WTC11 (cell line): Measurements from ENCODE around the gene RANBP6.

Experiments used
- ATF6 ChIP-seq: sonication (generic); formaldehyde crosslinking; IDR thresholded peaks from 2 replicates; pipeline ENCODE4 v1.8.1; 2023; ENCODE audit warnings: mild to moderate bottlenecking, missing genetic modification reagents
- CREB1 ChIP-seq: sonication (generic); formaldehyde crosslinking; IDR thresholded peaks from 2 replicates; pipeline ENCODE4 v1.8.0; 2023; ENCODE audit warnings: mild to moderate bottlenecking, missing genetic modification reagents
- CTCF ChIP-seq: fragments of 200-600 bp; IDR thresholded peaks from 2 replicates; pipeline ENCODE4 v1.8.0; 2022; ENCODE audit warnings: antibody characterized with exemption
- JUN ChIP-seq: sonication (generic); formaldehyde crosslinking; IDR thresholded peaks from 2 replicates; pipeline ENCODE4 v1.8.0; 2023; ENCODE audit warnings: mild to moderate bottlenecking, missing genetic modification reagents
- TEAD4 ChIP-seq: sonication (generic); formaldehyde crosslinking; IDR thresholded peaks from 2 replicates; pipeline ENCODE4 v1.8.0; 2022; ENCODE audit warnings: mild to moderate bottlenecking, missing genetic modification reagents
- ZNF671 ChIP-seq: fragments of 250-450 bp; sonication (Bioruptor Pico); IDR thresholded peaks from 2 replicates; pipeline ENCODE4 v1.8.0; 2021; ENCODE audit warnings: mild to moderate bottlenecking
- TF ChIP-seq, protein P1 (sequence below): sonication (generic); formaldehyde crosslinking; IDR thresholded peaks from 2 replicates; pipeline ENCODE4 v1.8.1; 2023; ENCODE audit warnings: mild to moderate bottlenecking, missing genetic modification reagents, moderate library complexity
- TF ChIP-seq, protein P2 (sequence below): sonication (generic); formaldehyde crosslinking; conservative IDR thresholded peaks from 2 replicates; pipeline ENCODE4 v1.8.1; 2022; ENCODE audit warnings: mild to moderate bottlenecking, missing genetic modification reagents
- TF ChIP-seq, protein P3 (sequence below): sonication (generic); formaldehyde crosslinking; IDR thresholded peaks from 2 replicates; pipeline ENCODE4 v1.8.1; 2023; ENCODE audit warnings: mild to moderate bottlenecking, missing genetic modification reagents

DNA sequence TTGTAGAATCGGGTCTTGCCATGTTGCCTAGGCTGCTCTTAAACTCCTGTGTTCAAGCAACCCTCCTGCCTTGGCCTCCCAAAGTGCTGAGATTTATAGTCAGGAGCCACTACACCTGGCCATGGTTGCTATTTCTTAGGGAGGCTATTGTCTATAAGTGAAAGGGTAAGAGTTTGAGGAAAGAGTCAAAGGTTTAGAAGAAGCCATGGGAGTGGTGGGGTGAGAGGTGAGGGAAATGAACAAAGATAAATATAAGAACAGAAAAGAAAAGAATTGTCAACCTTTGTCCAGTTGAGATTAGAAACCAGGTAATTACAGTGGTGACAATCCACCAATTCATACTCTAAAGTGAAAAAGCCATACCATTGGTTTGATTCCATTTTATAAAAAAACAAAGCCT is 32.6 kb upstream of the RANBP6 start:
- no peak for TF ChIP-seq ZNF671 (CRISPR knock-in tag)
- TF ChIP-seq JUN (CRISPR knock-in tag), result no peak
- no peak for TF ChIP-seq CTCF
- no peak for TF ChIP-seq TEAD4 (CRISPR knock-in tag)
- TF ChIP-seq, protein P1, sequence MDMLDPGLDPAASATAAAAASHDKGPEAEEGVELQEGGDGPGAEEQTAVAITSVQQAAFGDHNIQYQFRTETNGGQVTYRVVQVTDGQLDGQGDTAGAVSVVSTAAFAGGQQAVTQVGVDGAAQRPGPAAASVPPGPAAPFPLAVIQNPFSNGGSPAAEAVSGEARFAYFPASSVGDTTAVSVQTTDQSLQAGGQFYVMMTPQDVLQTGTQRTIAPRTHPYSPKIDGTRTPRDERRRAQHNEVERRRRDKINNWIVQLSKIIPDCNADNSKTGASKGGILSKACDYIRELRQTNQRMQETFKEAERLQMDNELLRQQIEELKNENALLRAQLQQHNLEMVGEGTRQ (CRISPR knock-in tag), result no peak
- no peak for TF ChIP-seq CREB1 (CRISPR knock-in tag)
- no peak for TF ChIP-seq ATF6
- TF ChIP-seq, protein P2, sequence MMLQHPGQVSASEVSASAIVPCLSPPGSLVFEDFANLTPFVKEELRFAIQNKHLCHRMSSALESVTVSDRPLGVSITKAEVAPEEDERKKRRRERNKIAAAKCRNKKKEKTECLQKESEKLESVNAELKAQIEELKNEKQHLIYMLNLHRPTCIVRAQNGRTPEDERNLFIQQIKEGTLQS, result no peak
- TF ChIP-seq, protein P3, sequence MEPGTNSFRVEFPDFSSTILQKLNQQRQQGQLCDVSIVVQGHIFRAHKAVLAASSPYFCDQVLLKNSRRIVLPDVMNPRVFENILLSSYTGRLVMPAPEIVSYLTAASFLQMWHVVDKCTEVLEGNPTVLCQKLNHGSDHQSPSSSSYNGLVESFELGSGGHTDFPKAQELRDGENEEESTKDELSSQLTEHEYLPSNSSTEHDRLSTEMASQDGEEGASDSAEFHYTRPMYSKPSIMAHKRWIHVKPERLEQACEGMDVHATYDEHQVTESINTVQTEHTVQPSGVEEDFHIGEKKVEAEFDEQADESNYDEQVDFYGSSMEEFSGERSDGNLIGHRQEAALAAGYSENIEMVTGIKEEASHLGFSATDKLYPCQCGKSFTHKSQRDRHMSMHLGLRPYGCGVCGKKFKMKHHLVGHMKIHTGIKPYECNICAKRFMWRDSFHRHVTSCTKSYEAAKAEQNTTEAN (CRISPR knock-in tag), result no peak
